Lung (tissue), 10 donors: Measurements from ENCODE around the gene HCAR1. TPM values are rescaled to one million over a fixed set of nuclear protein-coding genes. Genes with fewer than 3 reads are reported as not detected.
A peak's percentile ranks its signal among the peaks of the same experiment; 100 is the strongest.
"Not testable (repeated sequence)": the region's sequence is repeated elsewhere in the genome, so short reads cannot be mapped to it uniquely, and the experiment has no call there.

Experiments used
- ATAC-seq: fragments of 200-7000 bp; cut with Tn5 transposase; one replicate; pipeline ENCODE4 v1.9.1; 2020; ENCODE audit warnings: moderate number of reproducible peaks; ENCODE audit not compliant: insufficient read depth, low FRiP score
- DNase-seq, 3 donors: peaks; one replicate each; pipeline ENCODE4 v3.0.0-alpha.2; 2013 to 2017
- H3K27ac ChIP-seq, 2 donors: one replicate each; pipeline ENCODE4 v1.5.1; 2013; ENCODE audit warnings: mild to moderate bottlenecking in 2 of 2, moderate library complexity in 2 of 2, control low read depth in 1 of 2, inconsistent platforms in 1 of 2, low read depth in 1 of 2, low read length in 1 of 2
- H3K27me3 ChIP-seq, 3 donors: one replicate each; pipeline ENCODE4 v1.5.1; 2013; ENCODE audit warnings: low read length in 2 of 3; ENCODE audit not compliant: control insufficient read depth in 3 of 3, insufficient read depth in 3 of 3
- H3K36me3 ChIP-seq, 4 donors: one replicate each; pipeline ENCODE4 v1.5.1; 2013; ENCODE audit warnings: low read length in 4 of 4, mild to moderate bottlenecking in 1 of 4, moderate library complexity in 1 of 4; ENCODE audit not compliant: control insufficient read depth in 4 of 4, insufficient read depth in 4 of 4
- H3K4me1 ChIP-seq, 5 donors: one replicate each; pipeline ENCODE4 v1.5.1; 2013; ENCODE audit warnings: low read length in 5 of 5, mild to moderate bottlenecking in 2 of 5, moderate library complexity in 1 of 5; ENCODE audit not compliant: control insufficient read depth in 5 of 5, insufficient read depth in 5 of 5
- H3K4me3 ChIP-seq: one replicate; pipeline ENCODE4 v1.5.1; 2013; ENCODE audit warnings: mild to moderate bottlenecking, control low read depth, moderate library complexity
- H3K9ac ChIP-seq, 2 donors: one replicate each; pipeline ENCODE4 v1.5.1; 2013; ENCODE audit warnings: low read length in 2 of 2, control low read depth in 1 of 2; ENCODE audit not compliant: insufficient read depth in 1 of 2
- H3K9me3 ChIP-seq, 4 donors: one replicate each; pipeline ENCODE4 v1.5.1; 2013; ENCODE audit warnings: low read length in 3 of 4, mild to moderate bottlenecking in 1 of 4, moderate library complexity in 1 of 4; ENCODE audit not compliant: control insufficient read depth in 4 of 4, insufficient read depth in 3 of 4
- WGBS, 2 donors: extraction: QIAGEN DNeasy Blood & Tissue Kit; methylation state at CpG; one replicate each; pipeline ENCODE4 v1.1.7; 2013; 5-methylcytosine and 5-hydroxymethylcytosine counted together
- polyA plus RNA-seq, 2 donors: library from polyadenylated mRNA; stranded (reverse); fragments of 200-250 nt; gene quantifications; one replicate each; pipeline ENCODE4 v1.2.1, GENCODE V29; 2013
- total RNA-seq, 2 donors: library from RNA; depleted of rRNA in 1 of 2; stranded (reverse); fragments of >200 nt in 1 of 2; gene quantifications; one replicate each; pipeline ENCODE4 v1.2.1, GENCODE V29; 2014 to 2021
- donor health status: Bipolar disorder and iron deficiency.
- donor health status: healthy.
- donor health status: DM: yes; HTN: yes; CAD: no.

The HCAR1 gene
- total and polyA plus RNA-seq, 4 donors: 0.29 to 2.2 (median 0.34) TPM

DNA sequence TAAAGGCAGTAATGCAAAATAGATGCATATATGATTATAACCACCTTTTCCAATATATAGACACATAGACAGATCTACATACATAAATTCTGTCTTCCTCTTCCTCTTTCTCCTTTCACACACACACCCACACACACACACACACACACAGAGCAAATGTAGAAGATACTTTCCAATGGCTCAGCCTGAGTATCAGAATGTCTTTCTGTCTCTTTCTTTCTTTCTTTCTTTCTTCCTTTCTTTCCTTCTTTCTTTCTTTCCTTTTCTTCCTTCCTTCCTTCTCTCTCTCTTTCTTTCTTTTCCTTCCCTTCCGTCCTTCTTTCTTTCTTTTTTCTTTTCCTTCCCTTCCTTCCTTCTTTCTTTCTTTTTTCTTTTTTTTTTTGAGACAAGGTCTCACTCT is 19.4 kb downstream of the HCAR1 start:
- H3K4me1 ChIP-seq, H3K4me3 ChIP-seq, ATAC-seq, H3K27ac ChIP-seq, H3K27me3 ChIP-seq, H3K9me3 ChIP-seq, H3K9ac ChIP-seq, H3K36me3 ChIP-seq, DNase-seq: not testable (repeated sequence)
- WGBS, 2 donors: 61 to 64% methylated on average over 1 of the region's 1 CpG

DNA sequence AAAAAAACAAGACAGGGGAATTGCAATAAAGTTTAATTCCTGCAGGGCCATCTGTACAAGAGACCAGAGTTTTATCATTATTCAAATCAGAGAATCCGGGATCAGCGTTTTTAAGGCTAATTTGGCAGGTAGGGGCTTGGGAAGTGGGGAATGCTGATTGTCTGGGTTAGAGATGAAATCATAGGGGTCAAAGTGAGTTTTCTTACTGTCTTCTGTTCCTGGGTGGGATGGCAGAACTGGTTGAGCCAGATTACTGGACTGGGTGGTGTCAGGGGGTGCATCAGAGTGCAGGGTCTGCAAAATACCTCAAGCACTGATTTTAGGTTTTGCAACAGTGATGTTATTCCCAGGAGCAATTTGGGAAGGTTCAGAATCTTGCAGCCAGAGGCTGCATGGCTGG is 20.3 kb downstream of the HCAR1 start:
- H3K9ac ChIP-seq, ATAC-seq: not testable (repeated sequence)
- 70 to 85% methylated on average over 2 of the region's 2 CpGs for WGBS, 2 donors

DNA sequence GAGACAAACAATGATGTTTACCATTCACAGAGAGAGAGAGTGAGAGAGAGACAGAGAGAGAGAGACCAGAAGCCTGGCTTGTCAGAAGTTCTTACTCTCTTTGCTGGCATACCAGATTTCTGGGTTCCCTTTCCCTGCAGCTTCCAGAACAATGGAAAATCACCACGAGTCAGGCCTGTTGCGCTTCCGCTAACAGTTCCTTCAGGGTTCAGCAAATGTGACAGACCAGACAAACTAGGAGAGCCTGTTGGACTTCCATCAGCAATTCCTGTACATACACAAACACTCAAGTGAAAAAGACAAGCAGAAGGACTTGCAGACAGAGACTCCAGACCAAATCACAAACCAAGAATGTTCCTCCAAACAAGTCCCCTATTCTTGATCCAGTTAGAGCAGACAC is 21.4 kb downstream of the HCAR1 start:
- not testable (repeated sequence) for DNase-seq, ATAC-seq, H3K4me1 ChIP-seq, H3K27me3 ChIP-seq, H3K9me3 ChIP-seq, H3K4me3 ChIP-seq, H3K27ac ChIP-seq, H3K9ac ChIP-seq, H3K36me3 ChIP-seq
- no CpG with 5 or more reads among the region's 3 CpGs for WGBS, 2 donors

More for the DNA sequence above, 20.3 kb downstream of the HCAR1 start:
- H3K36me3 ChIP-seq, H3K9me3 ChIP-seq, H3K27ac ChIP-seq, H3K27me3 ChIP-seq, H3K4me3 ChIP-seq, H3K4me1 ChIP-seq, DNase-seq: not testable (repeated sequence)

DNA sequence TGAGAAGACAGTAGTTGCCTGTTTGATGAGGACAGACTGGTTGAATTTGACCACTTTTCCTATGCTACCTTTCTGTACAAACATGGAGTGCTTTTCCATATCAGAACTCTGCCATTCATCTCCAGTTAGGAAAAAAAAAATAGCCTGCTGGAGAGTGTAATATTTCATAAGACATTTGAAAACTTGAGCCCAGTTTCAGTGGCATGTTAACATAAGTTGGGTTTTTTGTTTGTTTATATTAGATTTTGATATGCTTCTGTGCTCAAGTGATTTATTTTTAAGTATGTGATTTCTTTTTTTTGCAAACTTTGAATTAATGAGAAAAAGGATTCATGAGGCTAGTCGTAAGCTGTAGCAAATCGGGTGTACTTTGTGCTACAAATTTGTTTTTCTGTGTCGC is 26.8 kb downstream of the HCAR1 start:
- H3K36me3 ChIP-seq, ATAC-seq, H3K27ac ChIP-seq, H3K9ac ChIP-seq, H3K9me3 ChIP-seq, H3K27me3 ChIP-seq, H3K4me1 ChIP-seq, DNase-seq, H3K4me3 ChIP-seq: not testable (repeated sequence)
- 68 to 96% methylated on average over 3 of the region's 3 CpGs for WGBS, 2 donors

- WGBS, 2 donors: 60 to 78% methylated on average over 22 of the region's 22 CpGs
- not testable (repeated sequence) for H3K4me3 ChIP-seq, DNase-seq, H3K4me1 ChIP-seq, H3K9ac ChIP-seq, H3K27me3 ChIP-seq, H3K9me3 ChIP-seq, H3K27ac ChIP-seq, H3K36me3 ChIP-seq
- peak; percentile 34 for ATAC-seq
These were observed 27.6 kb downstream of the HCAR1 start, which contains the start of gene HCAR2 for GRCh38 chr12:122702890-122703611. Gene HCAR2 (minus strand): TSS chr12:122703357. CDS start chr12:122703283, 74 bp downstream.

- not testable (repeated sequence) for H3K4me1 ChIP-seq, H3K27me3 ChIP-seq, H3K9me3 ChIP-seq, H3K36me3 ChIP-seq, H3K9ac ChIP-seq, DNase-seq, H3K4me3 ChIP-seq, H3K27ac ChIP-seq, ATAC-seq
- 48 to 64% methylated on average over 4 of the region's 4 CpGs for WGBS, 2 donors
These were observed 29.2 kb downstream of the HCAR1 start for GRCh38 chr12:122701481-122701880.

DNA sequence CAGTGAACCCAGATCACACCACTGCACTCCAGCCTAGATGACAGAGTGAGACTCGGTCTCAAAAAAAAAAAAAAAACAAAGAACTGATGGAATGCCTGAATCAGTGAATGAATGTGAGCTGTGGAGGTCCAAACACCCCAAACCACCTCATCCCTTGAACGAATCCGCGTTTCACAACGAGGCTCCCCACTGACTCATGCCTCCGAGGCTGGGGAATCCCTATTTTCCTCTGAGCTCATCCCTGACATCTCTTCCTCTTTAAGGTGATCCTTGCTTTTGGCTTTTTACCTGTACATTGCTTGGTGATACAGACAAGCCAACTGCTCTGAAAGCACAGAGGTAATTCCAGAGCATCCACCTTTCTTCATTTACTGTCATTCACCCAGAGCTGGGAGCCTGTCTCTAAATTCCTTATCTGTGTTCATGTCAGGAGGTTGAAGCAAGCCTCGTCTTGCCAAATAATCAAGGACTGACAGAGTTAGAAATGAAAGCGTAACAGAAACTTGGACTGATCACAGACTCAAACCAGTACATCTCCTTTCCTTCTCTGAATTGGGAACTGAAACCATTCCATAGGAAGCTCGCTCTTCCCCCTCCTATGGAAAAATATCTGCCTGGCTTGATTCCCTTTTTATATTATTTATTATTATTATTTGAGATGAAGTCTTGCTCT is 30.5 kb downstream of the HCAR1 start:
- not testable (repeated sequence) for ATAC-seq, H3K4me3 ChIP-seq, H3K27ac ChIP-seq, H3K4me1 ChIP-seq, H3K9me3 ChIP-seq, H3K27me3 ChIP-seq, DNase-seq, H3K36me3 ChIP-seq, H3K9ac ChIP-seq
- WGBS, 2 donors: 70% methylated on average over 2 of the region's 9 CpGs; no CpG with 5 or more reads in 1 of the 2 donors

DNA sequence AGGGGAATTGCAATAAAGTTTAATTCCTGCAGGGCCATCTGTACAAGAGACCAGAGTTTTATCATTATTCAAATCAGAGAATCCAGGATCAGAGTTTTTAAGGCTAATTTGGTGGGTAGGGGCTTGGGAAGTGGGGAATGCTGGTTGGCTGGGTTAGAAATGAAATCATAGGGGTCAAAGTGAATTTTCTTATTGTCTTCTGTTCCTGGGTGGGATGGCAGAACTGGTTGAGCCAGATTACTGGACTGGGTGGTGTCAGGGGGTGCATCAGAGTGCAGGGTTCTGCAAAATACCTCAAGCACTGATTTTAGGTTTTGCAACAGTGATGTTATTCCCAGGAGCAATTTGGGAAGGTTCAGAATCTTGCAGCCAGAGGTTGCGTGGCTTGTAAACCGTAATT is 33.7 kb downstream of the HCAR1 start:
- DNase-seq, H3K27me3 ChIP-seq, ATAC-seq, H3K4me3 ChIP-seq, H3K36me3 ChIP-seq, H3K9me3 ChIP-seq, H3K9ac ChIP-seq, H3K27ac ChIP-seq, H3K4me1 ChIP-seq: not testable (repeated sequence)
- 84 to 87% methylated on average over 2 of the region's 2 CpGs for WGBS, 2 donors
